ENCODE data around the gene PSME1. TPM values are rescaled to one million over a fixed set of nuclear protein-coding genes. Genes with fewer than 3 reads are reported as not detected.

Gene PSME1
- total and polyA plus RNA-seq, 2 experiments from 2014 or later, result 61.1 to 215 TPM

DNA sequence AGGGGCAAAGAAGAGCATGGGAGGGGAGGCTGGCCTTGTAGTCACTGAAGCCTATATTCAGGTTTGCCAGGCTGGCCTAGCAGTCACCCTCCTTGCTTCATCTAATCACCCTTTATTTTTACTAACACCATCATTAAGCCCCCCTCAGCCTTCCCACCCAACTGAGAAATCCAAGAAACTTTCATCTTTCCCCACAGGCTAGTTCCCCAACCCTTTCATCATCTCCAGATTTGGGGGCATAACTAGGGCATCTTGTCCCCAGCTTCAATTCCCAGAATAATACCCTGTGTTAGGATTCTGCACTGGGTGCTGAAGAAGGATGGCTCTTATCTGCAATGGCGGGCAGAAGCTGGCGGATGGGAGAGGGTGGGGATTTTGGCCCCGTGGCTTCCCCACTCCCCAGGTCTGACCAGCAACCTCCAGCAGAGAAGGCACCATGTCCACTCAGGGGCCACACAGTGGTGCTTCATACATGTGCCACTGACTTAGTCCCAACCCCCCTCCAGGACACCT is 35.0 kb upstream of the PSME1 start:
- H3K27me3 Mint-ChIP-seq (ENCODE audit: insufficient read depth, low read depth, poor library complexity), result peaks cover 9% of the 10 kb centered on the region
- DNase-seq (ENCODE audit: low spot score), result no peak
- ATAC-seq, result no peak
- Histone ChIP-seq H3K9me2 (ENCODE audit: insufficient read depth) (no peaks in the 10 kb centered on the region), H2AFZ (no peak overlapping the region), H3K36me3 (ENCODE audit: insufficient read depth) (peaks cover 31% of the 10 kb centered on the region), H3K27me3 (ENCODE audit: insufficient read depth) (no peaks in the 10 kb centered on the region), H3K4me1 (ENCODE audit: insufficient read depth) (no peaks in the 10 kb centered on the region; the same call in 1 of the 2 replicates), H4K20me1 (replicated peaks; ENCODE audit: insufficient read depth) (peaks cover 5% of the 10 kb centered on the region; the same call in 1 of the 2 replicates), H3F3A (replicated peaks; ENCODE audit: low read depth) (peaks cover 10% of the 10 kb centered on the region; the same call in 1 of the 2 replicates), H3K27ac (ENCODE audit: low read depth) (no peak overlapping the region), H3K4me3 (no peak overlapping the region), H3K79me2 (replicated peaks; ENCODE audit: insufficient read depth) (peaks cover 5% of the 10 kb centered on the region; the same call in 1 of the 2 replicates), H3K4me2 (no peak overlapping the region)
- peaks cover 10% of the 10 kb centered on the region for H3K4me1 Mint-ChIP-seq
- H3K9me3 Mint-ChIP-seq, result peaks cover 14% of the 10 kb centered on the region
- TF ChIP-seq, protein P1, sequence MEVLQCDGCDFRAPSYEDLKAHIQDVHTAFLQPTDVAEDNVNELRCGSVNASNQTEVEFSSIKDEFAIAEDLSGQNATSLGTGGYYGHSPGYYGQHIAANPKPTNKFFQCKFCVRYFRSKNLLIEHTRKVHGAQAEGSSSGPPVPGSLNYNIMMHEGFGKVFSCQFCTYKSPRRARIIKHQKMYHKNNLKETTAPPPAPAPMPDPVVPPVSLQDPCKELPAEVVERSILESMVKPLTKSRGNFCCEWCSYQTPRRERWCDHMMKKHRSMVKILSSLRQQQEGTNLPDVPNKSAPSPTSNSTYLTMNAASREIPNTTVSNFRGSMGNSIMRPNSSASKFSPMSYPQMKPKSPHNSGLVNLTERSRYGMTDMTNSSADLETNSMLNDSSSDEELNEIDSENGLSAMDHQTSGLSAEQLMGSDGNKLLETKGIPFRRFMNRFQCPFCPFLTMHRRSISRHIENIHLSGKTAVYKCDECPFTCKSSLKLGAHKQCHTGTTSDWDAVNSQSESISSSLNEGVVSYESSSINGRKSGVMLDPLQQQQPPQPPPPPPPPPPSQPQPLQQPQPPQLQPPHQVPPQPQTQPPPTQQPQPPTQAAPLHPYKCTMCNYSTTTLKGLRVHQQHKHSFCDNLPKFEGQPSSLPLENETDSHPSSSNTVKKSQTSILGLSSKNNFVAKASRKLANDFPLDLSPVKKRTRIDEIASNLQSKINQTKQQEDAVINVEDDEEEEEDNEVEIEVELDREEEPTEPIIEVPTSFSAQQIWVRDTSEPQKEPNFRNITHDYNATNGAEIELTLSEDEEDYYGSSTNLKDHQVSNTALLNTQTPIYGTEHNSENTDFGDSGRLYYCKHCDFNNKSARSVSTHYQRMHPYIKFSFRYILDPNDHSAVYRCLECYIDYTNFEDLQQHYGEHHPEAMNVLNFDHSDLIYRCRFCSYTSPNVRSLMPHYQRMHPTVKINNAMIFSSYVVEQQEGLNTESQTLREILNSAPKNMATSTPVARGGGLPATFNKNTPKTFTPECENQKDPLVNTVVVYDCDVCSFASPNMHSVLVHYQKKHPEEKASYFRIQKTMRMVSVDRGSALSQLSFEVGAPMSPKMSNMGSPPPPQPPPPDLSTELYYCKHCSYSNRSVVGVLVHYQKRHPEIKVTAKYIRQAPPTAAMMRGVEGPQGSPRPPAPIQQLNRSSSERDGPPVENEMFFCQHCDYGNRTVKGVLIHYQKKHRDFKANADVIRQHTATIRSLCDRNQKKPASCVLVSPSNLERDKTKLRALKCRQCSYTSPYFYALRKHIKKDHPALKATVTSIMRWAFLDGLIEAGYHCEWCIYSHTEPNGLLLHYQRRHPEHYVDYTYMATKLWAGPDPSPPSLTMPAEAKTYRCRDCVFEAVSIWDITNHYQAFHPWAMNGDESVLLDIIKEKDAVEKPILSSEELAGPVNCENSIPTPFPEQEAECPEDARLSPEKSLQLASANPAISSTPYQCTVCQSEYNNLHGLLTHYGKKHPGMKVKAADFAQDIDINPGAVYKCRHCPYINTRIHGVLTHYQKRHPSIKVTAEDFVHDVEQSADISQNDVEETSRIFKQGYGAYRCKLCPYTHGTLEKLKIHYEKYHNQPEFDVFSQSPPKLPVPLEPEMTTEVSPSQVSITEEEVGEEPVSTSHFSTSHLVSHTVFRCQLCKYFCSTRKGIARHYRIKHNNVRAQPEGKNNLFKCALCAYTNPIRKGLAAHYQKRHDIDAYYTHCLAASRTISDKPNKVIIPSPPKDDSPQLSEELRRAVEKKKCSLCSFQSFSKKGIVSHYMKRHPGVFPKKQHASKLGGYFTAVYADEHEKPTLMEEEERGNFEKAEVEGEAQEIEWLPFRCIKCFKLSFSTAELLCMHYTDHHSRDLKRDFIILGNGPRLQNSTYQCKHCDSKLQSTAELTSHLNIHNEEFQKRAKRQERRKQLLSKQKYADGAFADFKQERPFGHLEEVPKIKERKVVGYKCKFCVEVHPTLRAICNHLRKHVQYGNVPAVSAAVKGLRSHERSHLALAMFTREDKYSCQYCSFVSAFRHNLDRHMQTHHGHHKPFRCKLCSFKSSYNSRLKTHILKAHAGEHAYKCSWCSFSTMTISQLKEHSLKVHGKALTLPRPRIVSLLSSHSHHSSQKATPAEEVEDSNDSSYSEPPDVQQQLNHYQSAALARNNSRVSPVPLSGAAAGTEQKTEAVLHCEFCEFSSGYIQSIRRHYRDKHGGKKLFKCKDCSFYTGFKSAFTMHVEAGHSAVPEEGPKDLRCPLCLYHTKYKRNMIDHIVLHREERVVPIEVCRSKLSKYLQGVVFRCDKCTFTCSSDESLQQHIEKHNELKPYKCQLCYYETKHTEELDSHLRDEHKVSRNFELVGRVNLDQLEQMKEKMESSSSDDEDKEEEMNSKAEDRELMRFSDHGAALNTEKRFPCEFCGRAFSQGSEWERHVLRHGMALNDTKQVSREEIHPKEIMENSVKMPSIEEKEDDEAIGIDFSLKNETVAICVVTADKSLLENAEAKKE (CRISPR knock-in tag; IDR thresholded peaks at IDR 0.05), result no peak
- TF ChIP-seq, protein P2, sequence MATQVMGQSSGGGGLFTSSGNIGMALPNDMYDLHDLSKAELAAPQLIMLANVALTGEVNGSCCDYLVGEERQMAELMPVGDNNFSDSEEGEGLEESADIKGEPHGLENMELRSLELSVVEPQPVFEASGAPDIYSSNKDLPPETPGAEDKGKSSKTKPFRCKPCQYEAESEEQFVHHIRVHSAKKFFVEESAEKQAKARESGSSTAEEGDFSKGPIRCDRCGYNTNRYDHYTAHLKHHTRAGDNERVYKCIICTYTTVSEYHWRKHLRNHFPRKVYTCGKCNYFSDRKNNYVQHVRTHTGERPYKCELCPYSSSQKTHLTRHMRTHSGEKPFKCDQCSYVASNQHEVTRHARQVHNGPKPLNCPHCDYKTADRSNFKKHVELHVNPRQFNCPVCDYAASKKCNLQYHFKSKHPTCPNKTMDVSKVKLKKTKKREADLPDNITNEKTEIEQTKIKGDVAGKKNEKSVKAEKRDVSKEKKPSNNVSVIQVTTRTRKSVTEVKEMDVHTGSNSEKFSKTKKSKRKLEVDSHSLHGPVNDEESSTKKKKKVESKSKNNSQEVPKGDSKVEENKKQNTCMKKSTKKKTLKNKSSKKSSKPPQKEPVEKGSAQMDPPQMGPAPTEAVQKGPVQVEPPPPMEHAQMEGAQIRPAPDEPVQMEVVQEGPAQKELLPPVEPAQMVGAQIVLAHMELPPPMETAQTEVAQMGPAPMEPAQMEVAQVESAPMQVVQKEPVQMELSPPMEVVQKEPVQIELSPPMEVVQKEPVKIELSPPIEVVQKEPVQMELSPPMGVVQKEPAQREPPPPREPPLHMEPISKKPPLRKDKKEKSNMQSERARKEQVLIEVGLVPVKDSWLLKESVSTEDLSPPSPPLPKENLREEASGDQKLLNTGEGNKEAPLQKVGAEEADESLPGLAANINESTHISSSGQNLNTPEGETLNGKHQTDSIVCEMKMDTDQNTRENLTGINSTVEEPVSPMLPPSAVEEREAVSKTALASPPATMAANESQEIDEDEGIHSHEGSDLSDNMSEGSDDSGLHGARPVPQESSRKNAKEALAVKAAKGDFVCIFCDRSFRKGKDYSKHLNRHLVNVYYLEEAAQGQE (IDR thresholded peaks at IDR 0.05; ENCODE audit: unreplicated experiment), result no peak
- TF ChIP-seq, protein P3, sequence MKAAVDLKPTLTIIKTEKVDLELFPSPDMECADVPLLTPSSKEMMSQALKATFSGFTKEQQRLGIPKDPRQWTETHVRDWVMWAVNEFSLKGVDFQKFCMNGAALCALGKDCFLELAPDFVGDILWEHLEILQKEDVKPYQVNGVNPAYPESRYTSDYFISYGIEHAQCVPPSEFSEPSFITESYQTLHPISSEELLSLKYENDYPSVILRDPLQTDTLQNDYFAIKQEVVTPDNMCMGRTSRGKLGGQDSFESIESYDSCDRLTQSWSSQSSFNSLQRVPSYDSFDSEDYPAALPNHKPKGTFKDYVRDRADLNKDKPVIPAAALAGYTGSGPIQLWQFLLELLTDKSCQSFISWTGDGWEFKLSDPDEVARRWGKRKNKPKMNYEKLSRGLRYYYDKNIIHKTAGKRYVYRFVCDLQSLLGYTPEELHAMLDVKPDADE (IDR thresholded peaks at IDR 0.05), result no peak
- TF ChIP-seq POLR2AphosphoS5 (IDR thresholded peaks at IDR 0.05; ENCODE audit: low read depth), result no peak; the same call in 1 of the 2 replicates
- TF ChIP-seq ZNF331 (CRISPR knock-in tag; IDR thresholded peaks at IDR 0.05; ENCODE audit: low read depth), result no peak
- no peak for TF ChIP-seq JUNB (IDR thresholded peaks at IDR 0.05; ENCODE audit: unreplicated experiment)
- TF ChIP-seq EZH2phosphoT487 (IDR thresholded peaks at IDR 0.05; ENCODE audit: unreplicated experiment), result no peak
- no peak for TF ChIP-seq CREB1 (CRISPR knock-in tag; IDR thresholded peaks at IDR 0.05; ENCODE audit: low read depth)
- no peak for TF ChIP-seq ZNF114 (CRISPR knock-in tag; IDR thresholded peaks at IDR 0.05)
- no peak for TF ChIP-seq NANOG (IDR thresholded peaks at IDR 0.05; ENCODE audit: borderline replicate concordance)
- TF ChIP-seq EZH2 (IDR thresholded peaks at IDR 0.05; ENCODE audit: low read depth, unreplicated experiment), result no peak
- TF ChIP-seq, protein P4, sequence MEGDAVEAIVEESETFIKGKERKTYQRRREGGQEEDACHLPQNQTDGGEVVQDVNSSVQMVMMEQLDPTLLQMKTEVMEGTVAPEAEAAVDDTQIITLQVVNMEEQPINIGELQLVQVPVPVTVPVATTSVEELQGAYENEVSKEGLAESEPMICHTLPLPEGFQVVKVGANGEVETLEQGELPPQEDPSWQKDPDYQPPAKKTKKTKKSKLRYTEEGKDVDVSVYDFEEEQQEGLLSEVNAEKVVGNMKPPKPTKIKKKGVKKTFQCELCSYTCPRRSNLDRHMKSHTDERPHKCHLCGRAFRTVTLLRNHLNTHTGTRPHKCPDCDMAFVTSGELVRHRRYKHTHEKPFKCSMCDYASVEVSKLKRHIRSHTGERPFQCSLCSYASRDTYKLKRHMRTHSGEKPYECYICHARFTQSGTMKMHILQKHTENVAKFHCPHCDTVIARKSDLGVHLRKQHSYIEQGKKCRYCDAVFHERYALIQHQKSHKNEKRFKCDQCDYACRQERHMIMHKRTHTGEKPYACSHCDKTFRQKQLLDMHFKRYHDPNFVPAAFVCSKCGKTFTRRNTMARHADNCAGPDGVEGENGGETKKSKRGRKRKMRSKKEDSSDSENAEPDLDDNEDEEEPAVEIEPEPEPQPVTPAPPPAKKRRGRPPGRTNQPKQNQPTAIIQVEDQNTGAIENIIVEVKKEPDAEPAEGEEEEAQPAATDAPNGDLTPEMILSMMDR (conservative IDR thresholded peaks at IDR 0.05; ENCODE audit: low read depth in 2 of 2), result no peak
- no peak for TF ChIP-seq STAT1 (IDR thresholded peaks at IDR 0.05; ENCODE audit: unreplicated experiment)
- H3K36me3 Mint-ChIP-seq (ENCODE audit: low read depth), result peaks cover 89% of the 10 kb centered on the region
- no peak overlapping the region for H3K27ac Mint-ChIP-seq
- H3K4me3 Mint-ChIP-seq, result no peak overlapping the region
